HepG2 (cell line): ENCODE data around the gene MDP1. TPM values are rescaled to one million over a fixed set of nuclear protein-coding genes. Genes with fewer than 3 reads are reported as not detected.

Experiments used
- EP300 ChIP-seq, 3 experiments: sonication (generic) in 1 of 3; formaldehyde crosslinking in 1 of 3; IDR thresholded peaks; 2 replicates each; pipeline versions ENCODE4 v1.5.1 to v1.6.1; 2011 to 2020; ENCODE audit warnings: low read depth in 2 of 3, low read length in 2 of 3, borderline replicate concordance in 1 of 3, improper control_type of control experiment in 1 of 3, mild to moderate bottlenecking in 1 of 3, missing genetic modification reagents in 1 of 3, moderate library complexity in 1 of 3
- FOXK1 ChIP-seq: sonication (generic); formaldehyde crosslinking; IDR thresholded peaks from 2 replicates; pipeline ENCODE4 v1.4.0; 2020; ENCODE audit warnings: low read depth, missing genetic modification reagents, borderline replicate concordance
- NFIB ChIP-seq: sonication (generic); formaldehyde crosslinking; IDR thresholded peaks from 2 replicates; pipeline ENCODE4 v1.9.0; 2021; ENCODE audit warnings: missing genetic modification reagents, mild to moderate bottlenecking, borderline replicate concordance
- ONECUT2 ChIP-seq: sonication (generic); formaldehyde crosslinking; IDR thresholded peaks from 2 replicates; pipeline ENCODE4 v1.4.0; 2020; ENCODE audit warnings: missing genetic modification reagents
- PCBP1 ChIP-seq: fragments of 200-400 bp; formaldehyde crosslinking; IDR thresholded peaks from 2 replicates; pipeline ENCODE4 v1.6.1; 2017; ENCODE audit warnings: mild to moderate bottlenecking, low read depth, low read length, borderline replicate concordance
- REXO4 ChIP-seq: sonication (generic); formaldehyde crosslinking; IDR thresholded peaks from 2 replicates; pipeline ENCODE4 v1.8.0; 2022; ENCODE audit warnings: missing genetic modification reagents, mild to moderate bottlenecking, borderline replicate concordance
- RFX5 ChIP-seq: IDR thresholded peaks from 2 replicates; pipeline ENCODE4 v1.6.1; 2011; ENCODE audit warnings: low read depth, low read length, improper control_type of control experiment
- SIN3B ChIP-seq: fragments of 150-350 bp; IDR thresholded peaks from 2 replicates; pipeline ENCODE4 v1.6.1; 2014; ENCODE audit warnings: low read length
- SOX6 ChIP-seq, 2 experiments: fragments of 450-650 bp in 1 of 2; sonication (generic) in 1 of 2; formaldehyde crosslinking in 1 of 2; IDR thresholded peaks; 2 replicates each; pipeline versions ENCODE4 v1.4.0 to v1.6.1; 2017 to 2020; ENCODE audit warnings: antibody characterized with exemption in 1 of 2, mild to moderate bottlenecking in 1 of 2, missing genetic modification reagents in 1 of 2
- ZFP37 ChIP-seq: sonication (generic); formaldehyde crosslinking; IDR thresholded peaks from 2 replicates; pipeline ENCODE4 v1.4.0; 2020; ENCODE audit warnings: missing genetic modification reagents, borderline replicate concordance
- ZNF17 ChIP-seq: sonication (generic); formaldehyde crosslinking; IDR thresholded peaks from 2 replicates; pipeline ENCODE4 v1.5.0; 2020; ENCODE audit warnings: mild to moderate bottlenecking, missing genetic modification reagents
- ZNF430 ChIP-seq: sonication (generic); formaldehyde crosslinking; IDR thresholded peaks from 2 replicates; pipeline ENCODE4 v1.9.0; 2021; ENCODE audit warnings: mild to moderate bottlenecking, missing genetic modification reagents
- ZNF496 ChIP-seq: sonication (generic); formaldehyde crosslinking; IDR thresholded peaks from 2 replicates; pipeline ENCODE4 v1.8.1; 2023; ENCODE audit warnings: mild to moderate bottlenecking, moderate library complexity, missing genetic modification reagents; ENCODE audit not compliant: insufficient replicate concordance
- ZNF672 ChIP-seq: sonication (generic); formaldehyde crosslinking; IDR thresholded peaks from 2 replicates; pipeline ENCODE4 v1.8.1; 2022; ENCODE audit warnings: missing genetic modification reagents
- ZSCAN5A ChIP-seq: sonication (generic); formaldehyde crosslinking; IDR thresholded peaks from 2 replicates; pipeline ENCODE4 v1.8.0; 2022; ENCODE audit warnings: mild to moderate bottlenecking, missing genetic modification reagents, borderline replicate concordance
- ZSCAN9 ChIP-seq: IDR thresholded peaks from 2 replicates; pipeline ENCODE4 v1.6.1; 2016; ENCODE audit warnings: borderline replicate concordance
- polyA plus RNA-seq, 8 experiments: library from polyadenylated mRNA; depleted of rRNA in 3 of 8; stranded (reverse) in 7 of 8; unstranded in 1 of 8; fragments of >200 nt; fragmentation: Illumina TruSeq in 4 of 8; extraction: Trizol in 4 of 8; gene quantifications; 2 replicates each; pipeline versions ENCODE4 v1.2.1 to v1.2.3, GENCODE V29; 2011 to 2016; ENCODE audit warnings: low read depth in 4 of 8, missing spikeins in 1 of 8, mixed read lengths in 1 of 8; ENCODE audit not compliant: insufficient read depth in 1 of 8
- total RNA-seq, 5 experiments: library from RNA; depleted of rRNA; stranded (reverse); fragments of >200 nt; fragmentation: Illumina TruSeq; extraction: Trizol; gene quantifications; 2 replicates each; pipeline ENCODE4 v1.2.3, GENCODE V29; 2016; ENCODE audit warnings: low read depth in 1 of 5
- TF ChIP-seq, protein P1 (sequence below): fragments of 450-650 bp; IDR thresholded peaks from 2 replicates; pipeline ENCODE4 v1.6.1; 2016
- TF ChIP-seq, protein P2 (sequence below): sonication (generic); formaldehyde crosslinking; IDR thresholded peaks from 2 replicates; pipeline ENCODE4 v1.8.0; 2022; ENCODE audit warnings: mild to moderate bottlenecking, missing genetic modification reagents, moderate library complexity

The MDP1 gene
- total and polyA plus RNA-seq, 2 of the 13 experiments (the other 11 are each of a cell fraction or from before 2014, with no cell fraction given) = 44.1 to 48.7 TPM

DNA sequence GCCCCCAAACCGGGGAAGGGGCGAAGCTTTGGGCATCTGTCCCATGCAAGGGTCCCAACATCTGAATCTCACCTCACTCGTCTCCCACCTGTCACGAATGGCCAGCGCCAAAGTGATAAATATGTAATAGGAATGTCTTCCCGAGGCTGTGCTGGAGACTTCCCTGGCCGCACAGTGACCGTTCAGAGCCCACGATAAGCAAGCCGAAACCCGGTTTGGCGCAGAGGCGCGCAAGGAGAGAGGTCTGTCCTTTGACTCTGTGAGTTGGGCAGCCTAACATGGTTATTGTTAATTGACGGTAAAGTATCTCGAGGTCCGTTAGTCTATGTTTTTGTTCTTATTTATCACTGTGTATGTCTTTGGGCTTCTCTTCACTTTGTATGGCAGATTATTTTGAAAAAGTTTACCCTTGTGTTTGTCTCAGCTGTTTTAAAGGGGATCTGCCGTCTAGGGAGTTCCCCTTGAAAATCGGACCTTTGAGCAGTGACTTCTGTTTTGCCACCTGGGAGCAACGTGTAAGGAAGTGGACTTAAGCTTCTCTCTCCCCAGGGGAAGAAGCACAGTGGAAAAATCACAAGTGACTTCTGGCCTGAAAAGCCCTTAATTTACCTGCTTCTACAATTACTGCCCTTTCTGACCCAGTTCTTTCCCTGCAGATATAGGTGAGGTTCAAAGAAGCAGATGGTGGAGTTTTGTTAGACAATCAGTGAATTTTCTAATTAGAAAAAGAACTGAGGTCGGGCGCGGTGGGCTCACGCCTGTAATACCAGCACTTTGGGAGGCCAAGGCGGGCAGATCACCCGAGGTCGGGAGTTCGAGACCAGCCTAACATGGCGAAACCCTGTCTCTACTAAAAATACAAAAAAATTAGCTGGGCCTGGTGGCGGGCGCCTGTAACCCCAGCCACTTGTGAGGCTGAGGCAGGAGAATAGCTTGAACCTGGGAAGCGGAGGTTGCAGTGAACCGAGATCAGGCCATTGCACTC, 19.5 kb downstream of the MDP1 start (continued):
- TF ChIP-seq REXO4 (CRISPR knock-in tag) = no peak
- no peak for TF ChIP-seq ONECUT2 (CRISPR knock-in tag)
- TF ChIP-seq SOX6 (IDR thresholded peaks at IDR 0.05) = no peak
- TF ChIP-seq SOX6 (CRISPR knock-in tag; IDR thresholded peaks at IDR 0.05) = no peak
- TF ChIP-seq NFIB (CRISPR knock-in tag) = no peak
- TF ChIP-seq, protein P1, sequence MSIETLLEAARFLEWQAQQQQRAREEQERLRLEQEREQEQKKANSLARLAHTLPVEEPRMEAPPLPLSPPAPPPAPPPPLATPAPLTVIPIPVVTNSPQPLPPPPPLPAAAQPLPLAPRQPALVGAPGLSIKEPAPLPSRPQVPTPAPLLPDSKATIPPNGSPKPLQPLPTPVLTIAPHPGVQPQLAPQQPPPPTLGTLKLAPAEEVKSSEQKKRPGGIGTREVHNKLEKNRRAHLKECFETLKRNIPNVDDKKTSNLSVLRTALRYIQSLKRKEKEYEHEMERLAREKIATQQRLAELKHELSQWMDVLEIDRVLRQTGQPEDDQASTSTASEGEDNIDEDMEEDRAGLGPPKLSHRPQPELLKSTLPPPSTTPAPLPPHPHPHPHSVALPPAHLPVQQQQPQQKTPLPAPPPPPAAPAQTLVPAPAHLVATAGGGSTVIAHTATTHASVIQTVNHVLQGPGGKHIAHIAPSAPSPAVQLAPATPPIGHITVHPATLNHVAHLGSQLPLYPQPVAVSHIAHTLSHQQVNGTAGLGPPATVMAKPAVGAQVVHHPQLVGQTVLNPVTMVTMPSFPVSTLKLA = no peak
- no peak for TF ChIP-seq RFX5
- no peak for TF ChIP-seq FOXK1 (CRISPR knock-in tag)
- TF ChIP-seq ZSCAN5A (CRISPR knock-in tag) = peak; percentile 72
- TF ChIP-seq ZSCAN9 (CRISPR knock-in tag) = no peak
- TF ChIP-seq EP300 (IDR thresholded peaks at IDR 0.05; ENCODE audit: low read depth in 2 of 2, low read length in 2 of 2) = no peak; a peak in 1 of 4 replicates
- TF ChIP-seq EP300 (CRISPR knock-in tag; IDR thresholded peaks at IDR 0.05; ENCODE audit: borderline replicate concordance) = no peak
- no peak for TF ChIP-seq ZNF17
- no peak for TF ChIP-seq ZNF496 (CRISPR knock-in tag)
- no peak for TF ChIP-seq ZNF672 (CRISPR knock-in tag)
- no peak for TF ChIP-seq PCBP1
- TF ChIP-seq ZNF430 = no peak; the same call in 1 of the 2 replicates
- no peak for TF ChIP-seq ZFP37
- TF ChIP-seq SIN3B = no peak
- TF ChIP-seq, protein P2, sequence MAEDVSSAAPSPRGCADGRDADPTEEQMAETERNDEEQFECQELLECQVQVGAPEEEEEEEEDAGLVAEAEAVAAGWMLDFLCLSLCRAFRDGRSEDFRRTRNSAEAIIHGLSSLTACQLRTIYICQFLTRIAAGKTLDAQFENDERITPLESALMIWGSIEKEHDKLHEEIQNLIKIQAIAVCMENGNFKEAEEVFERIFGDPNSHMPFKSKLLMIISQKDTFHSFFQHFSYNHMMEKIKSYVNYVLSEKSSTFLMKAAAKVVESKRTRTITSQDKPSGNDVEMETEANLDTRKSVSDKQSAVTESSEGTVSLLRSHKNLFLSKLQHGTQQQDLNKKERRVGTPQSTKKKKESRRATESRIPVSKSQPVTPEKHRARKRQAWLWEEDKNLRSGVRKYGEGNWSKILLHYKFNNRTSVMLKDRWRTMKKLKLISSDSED (CRISPR knock-in tag) = no peak
